Measurements from ENCODE around the gene KLHDC4.

Gene KLHDC4

DNA sequence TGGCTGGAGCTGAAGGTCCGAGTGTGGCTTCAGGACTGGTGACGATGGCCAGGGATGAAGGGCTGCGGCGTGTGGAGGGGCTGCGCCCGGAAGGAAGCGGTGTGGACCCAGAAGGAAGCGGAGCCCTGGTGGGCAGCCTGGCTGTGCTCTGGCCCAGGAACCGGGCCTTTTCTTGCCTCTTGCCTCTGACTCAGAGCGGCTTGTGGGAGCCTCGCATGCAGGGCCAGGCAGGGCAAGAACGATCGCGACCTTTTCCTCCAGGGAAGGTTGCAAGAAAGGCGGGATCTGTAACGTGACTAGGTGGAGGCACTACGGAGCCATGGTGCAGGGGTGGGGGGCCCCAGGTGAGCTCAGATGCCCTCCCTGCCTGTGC, 85.5 kb downstream of the KLHDC4 start:
- no peak for DNase-seq (ENCODE audit: low spot score)
- ChIA-PET POLR2A (ENCODE audit: low non-redundant PET) (no interaction called here), CTCF (interaction anchor here (0.7 kb wide), 1 partner anchor 40 kb away, joined by 4 read pairs; no protein-coding TSS in a partner anchor)
- no peak overlapping the region for H3K27ac ChIP-seq
- TF ChIP-seq CTCF (conservative IDR thresholded peaks at IDR 0.05; ENCODE audit: low read depth): no peak

DNA sequence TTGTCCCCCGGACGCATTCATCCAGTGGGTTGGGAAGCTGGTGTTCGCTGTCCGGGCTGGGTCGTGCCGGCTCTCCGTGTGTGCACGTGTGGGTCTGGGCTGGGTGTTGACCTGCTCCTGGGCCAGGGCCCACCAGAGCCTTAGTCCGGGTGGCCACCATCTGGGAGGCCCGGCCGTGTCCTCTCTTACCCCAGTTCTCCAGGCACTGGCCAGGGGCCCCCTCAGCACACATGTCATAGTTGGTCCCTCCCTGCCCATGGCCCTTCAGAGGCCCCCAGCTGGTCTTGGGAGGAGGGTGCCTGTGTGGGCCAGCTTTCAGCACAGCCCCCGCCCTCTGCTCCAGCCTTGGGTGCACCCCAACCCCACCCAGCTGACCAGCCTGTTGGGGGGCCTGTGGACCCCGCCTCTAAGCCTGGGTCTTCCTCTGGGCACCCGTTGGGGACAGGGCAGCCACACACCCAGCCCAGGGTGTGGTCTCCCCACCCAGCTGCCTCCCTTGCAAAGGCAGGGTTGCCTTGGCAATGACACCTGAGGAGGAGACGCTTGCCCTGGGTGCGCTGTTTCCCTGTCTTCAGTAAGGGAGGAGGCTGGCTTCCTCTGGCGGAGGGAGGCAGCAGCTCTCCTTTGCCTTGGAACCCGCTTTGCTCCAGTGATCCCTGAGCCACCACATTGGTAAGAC, 86.1 kb downstream of the KLHDC4 start:
- DNase-seq (ENCODE audit: low spot score): no peak
- CTCF ChIA-PET: interaction anchor here (0.6 to 0.7 kb wide), 2 partner anchors 40 to 75 kb away, joined by 3 to 4 read pairs; no protein-coding TSS in a partner anchor
- no peak for TF ChIP-seq CTCF (conservative IDR thresholded peaks at IDR 0.05; ENCODE audit: low read depth)
- POLR2A ChIA-PET (ENCODE audit: low non-redundant PET): no interaction called here
- H3K27ac ChIP-seq: no peak overlapping the region

DNA sequence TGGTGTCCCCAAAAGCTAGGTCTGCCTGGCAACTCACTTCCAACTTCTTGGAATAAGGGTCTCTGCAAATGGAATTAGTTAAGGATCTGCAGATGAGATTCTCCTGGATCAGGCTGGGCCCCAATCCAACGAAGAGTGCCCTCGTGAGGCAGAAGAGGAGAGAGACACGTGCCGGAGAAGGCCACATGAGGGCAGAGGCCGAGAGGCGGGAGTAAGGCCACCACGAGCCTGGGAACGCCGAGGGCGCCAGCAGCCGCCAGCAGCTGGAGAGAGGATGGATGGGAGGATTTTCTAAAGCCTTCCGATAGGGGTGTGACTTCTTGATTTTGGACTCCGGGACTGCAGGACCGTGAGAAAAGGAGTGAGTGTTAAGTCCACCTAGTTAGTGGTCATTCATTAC, 87.2 kb downstream of the KLHDC4 start:
- H3K27ac ChIP-seq: no peak overlapping the region
- no peak for DNase-seq (ENCODE audit: low spot score)
- TF ChIP-seq CTCF (conservative IDR thresholded peaks at IDR 0.05; ENCODE audit: low read depth): no peak
- POLR2A ChIA-PET (ENCODE audit: low non-redundant PET): no interaction called here
- CTCF ChIA-PET: no interaction called here

- no peak overlapping the region for H3K27ac ChIP-seq
- ChIA-PET POLR2A (ENCODE audit: low non-redundant PET) (no interaction called here), CTCF (interaction anchor here (0.6 kb wide), 1 partner anchor 92 kb away, joined by 3 read pairs; no protein-coding TSS in a partner anchor)
- TF ChIP-seq CTCF (conservative IDR thresholded peaks at IDR 0.05; ENCODE audit: low read depth): no peak
- no peak for DNase-seq (ENCODE audit: low spot score)
Observed at GRCh38 chr16:87677830-87678229, 88.0 kb downstream of the KLHDC4 start.

DNA sequence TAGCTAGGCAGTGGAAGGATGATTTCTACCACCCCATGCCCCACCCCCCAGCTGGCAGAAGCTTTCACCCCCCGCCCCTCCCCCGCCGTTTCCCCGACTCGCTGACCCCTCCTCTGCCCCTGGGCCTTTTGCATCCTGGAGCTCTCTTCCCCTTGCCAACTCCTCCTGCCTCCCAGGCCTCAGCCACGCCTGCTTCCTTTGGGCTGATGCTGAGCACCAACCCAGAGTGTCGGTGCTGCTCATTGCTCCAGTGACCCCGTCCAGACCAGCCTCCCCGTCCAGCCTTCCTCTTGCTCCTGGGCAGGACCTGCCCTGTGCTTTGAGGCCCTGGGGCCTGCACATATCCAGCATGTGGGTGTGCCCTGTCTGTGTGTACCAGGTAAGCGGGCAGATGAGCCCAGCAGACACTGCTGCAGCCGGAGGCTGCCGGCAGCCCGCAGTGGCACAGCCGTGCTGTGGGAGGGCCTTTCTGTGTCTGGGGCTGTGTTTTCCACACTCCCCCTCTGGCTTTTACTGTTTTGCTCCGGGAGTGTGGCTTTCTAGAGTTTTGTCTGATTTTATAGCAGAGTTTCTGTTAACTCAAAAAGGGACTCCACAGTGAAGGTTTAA, 90.6 kb downstream of the KLHDC4 start:
- H3K27ac ChIP-seq: no peak overlapping the region
- TF ChIP-seq CTCF (conservative IDR thresholded peaks at IDR 0.05; ENCODE audit: low read depth): no peak
- ChIA-PET POLR2A (ENCODE audit: low non-redundant PET) (no interaction called here), CTCF (interaction anchor here (0.5 kb wide), 1 partner anchor 62 kb away, joined by 4 read pairs; no protein-coding TSS in a partner anchor)
- DNase-seq (ENCODE audit: low spot score): no peak

DNA sequence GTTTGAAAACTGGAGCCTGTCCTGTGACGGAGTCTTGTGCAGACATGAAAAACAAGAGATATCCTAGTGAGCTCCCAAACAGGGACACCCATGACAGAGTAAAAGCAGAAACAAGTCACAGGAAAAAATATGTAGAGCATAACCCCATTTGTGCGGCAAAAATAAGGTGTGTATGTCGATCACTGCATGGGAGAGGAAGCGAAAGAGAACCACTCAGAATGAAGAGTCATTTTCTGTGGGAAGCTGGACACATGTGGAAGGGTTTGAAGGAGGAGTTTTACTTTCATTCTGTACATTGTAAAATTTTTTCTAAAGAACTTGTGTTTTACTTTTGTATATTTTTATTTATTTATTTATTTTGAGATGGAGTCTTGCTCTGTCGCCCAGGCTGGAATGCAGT, 91.4 kb downstream of the KLHDC4 start:
- CTCF ChIA-PET: interaction anchor here (0.5 to 0.6 kb wide), 2 partner anchors 61 to 465 kb away, joined by 3 to 4 read pairs; no protein-coding TSS in a partner anchor
- DNase-seq (ENCODE audit: low spot score): no peak

More for the DNA sequence above, 91.4 kb downstream of the KLHDC4 start:
- TF ChIP-seq CTCF (conservative IDR thresholded peaks at IDR 0.05; ENCODE audit: low read depth): no peak
- no peak overlapping the region for H3K27ac ChIP-seq
- POLR2A ChIA-PET (ENCODE audit: low non-redundant PET): no interaction called here

All from RWPE1 (cell line).